ENCODE results near the gene ZNF641.

GRCh38 chr12:48356041-48356768, 5.5 kb upstream of the ZNF641 start:
- no peak for TF ChIP-seq REST (IDR thresholded peaks at IDR 0.05; ENCODE audit: insufficient read depth in 1 of 2, low read depth in 2 of 2, low read length in 1 of 2)
- TF ChIP-seq CTCF (IDR thresholded peaks at IDR 0.05): no peak
- no peak for TF ChIP-seq POLR2AphosphoS5 (IDR thresholded peaks at IDR 0.05; ENCODE audit: low read depth, low read length)

Measured in Panc1 (cell line).